Mesenchymal stem cell (in vitro differentiated cells and primary cell): ENCODE results near the gene DIPK1A.

Experiments
- DNase-seq: peaks from one replicate; pipeline ENCODE4 v3.0.0-alpha.2; 2013
- H2AFZ ChIP-seq: one replicate; pipeline ENCODE4 v1.6.1; 2013; ENCODE audit warnings: low read depth, mild to moderate bottlenecking, control low read depth, inconsistent platforms, low read length, moderate library complexity
- H2AK5ac ChIP-seq: 2 replicates; pipeline ENCODE4 v1.6.1; 2013; ENCODE audit warnings: low read length, moderate library complexity, mild to moderate bottlenecking, inconsistent platforms; ENCODE audit not compliant: severe bottlenecking
- H2BK120ac ChIP-seq: one replicate; pipeline ENCODE4 v1.6.1; 2013; ENCODE audit warnings: low read depth, mild to moderate bottlenecking, inconsistent platforms, low read length, moderate library complexity
- H2BK12ac ChIP-seq, 2 experiments: one replicate each; pipeline ENCODE4 v1.6.1; 2013; ENCODE audit warnings: inconsistent platforms in 2 of 2, low read length in 2 of 2, mild to moderate bottlenecking in 2 of 2, moderate library complexity in 2 of 2, control low read depth in 1 of 2
- H2BK15ac ChIP-seq: one replicate; pipeline ENCODE4 v1.6.1; 2013; ENCODE audit warnings: mild to moderate bottlenecking, low read depth, inconsistent platforms; ENCODE audit not compliant: poor library complexity, severe bottlenecking
- H2BK5ac ChIP-seq: 2 replicates; pipeline ENCODE4 v1.6.1; 2013; ENCODE audit warnings: low read depth, mild to moderate bottlenecking, low read length, control low read depth, inconsistent platforms; ENCODE audit not compliant: poor library complexity, severe bottlenecking
- H3K14ac ChIP-seq, 2 experiments: one replicate each; pipeline ENCODE4 v1.6.1; 2013; ENCODE audit warnings: inconsistent platforms in 2 of 2, low read length in 2 of 2, control low read depth in 1 of 2, mild to moderate bottlenecking in 1 of 2, moderate library complexity in 1 of 2
- H3K18ac ChIP-seq, 2 experiments: one replicate each; pipeline ENCODE4 v1.6.1; 2013; ENCODE audit warnings: inconsistent platforms in 2 of 2, low read length in 2 of 2, control low read depth in 1 of 2, low read depth in 1 of 2, mild to moderate bottlenecking in 1 of 2
- H3K23ac ChIP-seq, 2 experiments: one replicate each; pipeline ENCODE4 v1.6.1; 2013; ENCODE audit warnings: inconsistent platforms in 2 of 2, low read length in 2 of 2, mild to moderate bottlenecking in 2 of 2, moderate library complexity in 2 of 2, control low read depth in 1 of 2
- H3K27ac ChIP-seq: 2 replicates; pipeline ENCODE4 v1.5.1; 2013; ENCODE audit warnings: mild to moderate bottlenecking, moderate library complexity, low read length, control low read depth, inconsistent platforms; ENCODE audit not compliant: poor library complexity, severe bottlenecking
- H3K27me3 ChIP-seq, 2 experiments: 2 replicates each; pipeline versions ENCODE4 v1.6.1 to v1.7.0; 2013; ENCODE audit warnings: low read length in 2 of 2, mild to moderate bottlenecking in 2 of 2, moderate library complexity in 2 of 2, control low read depth in 1 of 2, inconsistent platforms in 1 of 2; ENCODE audit not compliant: control insufficient read depth in 1 of 2, insufficient read depth in 1 of 2
- H3K36me3 ChIP-seq, 2 experiments: 2 replicates each; pipeline versions ENCODE4 v1.6.1 to v1.7.0; 2013; ENCODE audit warnings: low read length in 2 of 2, control low read depth in 1 of 2, inconsistent platforms in 1 of 2, low read depth in 1 of 2, mild to moderate bottlenecking in 1 of 2; ENCODE audit not compliant: insufficient read depth in 2 of 2, control insufficient read depth in 1 of 2
- H3K4ac ChIP-seq, 2 experiments: one replicate each; pipeline ENCODE4 v1.6.1; 2013; ENCODE audit warnings: inconsistent platforms in 2 of 2, low read length in 2 of 2, mild to moderate bottlenecking in 2 of 2, moderate library complexity in 2 of 2, control low read depth in 1 of 2, low read depth in 1 of 2
- H3K4me1 ChIP-seq: 2 replicates; pipeline ENCODE4 v1.6.1; 2013; ENCODE audit warnings: low read depth, low read length, control low read depth; ENCODE audit not compliant: control insufficient read depth, insufficient read depth
- H3K4me2 ChIP-seq: 2 replicates; pipeline ENCODE4 v1.6.1; 2013; ENCODE audit warnings: low read length, mild to moderate bottlenecking, inconsistent platforms; ENCODE audit not compliant: poor library complexity, severe bottlenecking
- H3K4me3 ChIP-seq, 2 experiments: 2 replicates each; pipeline versions ENCODE4 v1.5.1 to v1.7.0; 2013; ENCODE audit warnings: low read length in 2 of 2, mild to moderate bottlenecking in 2 of 2, control low read depth in 1 of 2, low read depth in 1 of 2; ENCODE audit not compliant: insufficient read depth in 1 of 2
- H3K79me1 ChIP-seq: replicated peaks from 2 replicates; pipeline ENCODE4 v1.6.1; 2013; ENCODE audit warnings: mild to moderate bottlenecking, control low read depth, low read length, inconsistent platforms; ENCODE audit not compliant: poor library complexity, severe bottlenecking
- H3K9ac ChIP-seq: 2 replicates; pipeline ENCODE4 v1.7.0; 2013; ENCODE audit warnings: mild to moderate bottlenecking, low read length, moderate library complexity
- H3K9me3 ChIP-seq: 2 replicates; pipeline ENCODE4 v1.7.0; 2013; ENCODE audit warnings: mild to moderate bottlenecking, low read length; ENCODE audit not compliant: control insufficient read depth
- H4K8ac ChIP-seq: one replicate; pipeline ENCODE4 v1.6.1; 2013; ENCODE audit warnings: inconsistent platforms, mild to moderate bottlenecking, low read length, moderate library complexity
- H4K91ac ChIP-seq: one replicate; pipeline ENCODE4 v1.6.1; 2013; ENCODE audit warnings: mild to moderate bottlenecking, low read length, inconsistent platforms
- WGBS: methylation state at CpG from one replicate; pipeline ENCODE4 v1.1.7; 2013; ENCODE audit warnings: mixed read lengths; 5-methylcytosine and 5-hydroxymethylcytosine counted together

DIPK1A gene

DNA sequence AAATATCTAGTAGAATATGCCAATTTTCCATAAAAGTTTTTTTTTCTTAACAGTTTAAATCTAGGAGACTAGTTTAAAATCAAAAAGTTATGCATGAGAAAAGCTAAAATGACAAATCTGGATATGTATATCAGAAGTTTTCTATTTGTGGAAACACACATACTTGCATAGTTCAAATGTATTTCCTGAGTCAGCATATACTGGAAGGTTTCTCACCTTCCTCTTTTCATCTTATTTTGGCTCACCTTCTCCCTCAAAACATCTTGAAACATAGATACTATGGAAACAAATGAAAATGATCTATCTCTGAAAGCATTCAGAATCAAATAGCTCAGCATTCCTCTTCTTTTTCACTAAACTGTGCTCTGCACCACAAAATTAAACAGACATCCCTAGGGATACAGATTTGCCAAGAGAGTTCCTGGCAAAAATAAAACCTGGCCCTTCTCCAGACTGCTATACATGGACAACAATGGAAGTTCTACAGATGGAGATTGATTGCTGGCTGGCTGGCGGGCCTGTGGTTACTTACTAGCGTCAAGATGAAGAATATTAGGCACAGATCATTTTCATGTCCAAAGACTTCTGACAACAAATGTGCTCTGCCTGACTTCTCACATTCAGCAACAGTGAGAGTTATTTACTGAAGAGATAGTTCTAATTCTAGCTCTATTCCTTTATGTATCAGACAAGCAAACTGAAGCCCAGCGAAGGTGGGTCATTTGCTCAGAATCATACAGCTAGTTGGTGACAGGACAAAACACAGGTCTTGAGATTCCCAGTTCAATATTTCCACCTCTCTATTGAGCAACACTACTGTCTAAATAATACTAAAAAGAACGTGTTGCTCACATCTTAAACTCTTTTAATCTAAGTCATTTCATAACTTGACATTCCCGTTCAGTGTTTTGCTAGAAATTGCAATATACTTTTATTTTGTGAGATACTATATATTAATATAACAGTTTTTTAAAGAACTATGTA, 26.6 kb downstream of the DIPK1A start:
- no peak overlapping the region for H3K23ac ChIP-seq
- no peak overlapping the region for H2AFZ ChIP-seq
- no peak overlapping the region for H3K4ac ChIP-seq
- H3K27ac ChIP-seq: no peak overlapping the region
- no peaks in the 10 kb centered on the region for H3K4me1 ChIP-seq
- no peaks in the 10 kb centered on the region for H3K79me1 ChIP-seq
- no peaks in the 10 kb centered on the region for H3K9me3 ChIP-seq
- H2AK5ac ChIP-seq: no peak overlapping the region
- H4K91ac ChIP-seq: no peak overlapping the region
- H2BK12ac ChIP-seq: no peak overlapping the region
- 78% methylated on average over 4 of the region's 5 CpGs for WGBS
- no peak overlapping the region for H2BK15ac ChIP-seq
- H2BK120ac ChIP-seq: no peak overlapping the region
- no peaks in the 10 kb centered on the region for H3K36me3 ChIP-seq
- H3K18ac ChIP-seq: no peak overlapping the region
- H2BK5ac ChIP-seq: no peak overlapping the region
- peak; percentile 44 for DNase-seq
- peak overlapping the region; percentile 74 for H3K9ac ChIP-seq
- no peak overlapping the region for H3K4me2 ChIP-seq
- no peak overlapping the region for H4K8ac ChIP-seq
- H3K14ac ChIP-seq: no peak overlapping the region
- H3K4me3 ChIP-seq: peak overlapping the region in 1 of 2 experiments; percentile 46
- no peaks in the 10 kb centered on the region for H3K27me3 ChIP-seq

DNA sequence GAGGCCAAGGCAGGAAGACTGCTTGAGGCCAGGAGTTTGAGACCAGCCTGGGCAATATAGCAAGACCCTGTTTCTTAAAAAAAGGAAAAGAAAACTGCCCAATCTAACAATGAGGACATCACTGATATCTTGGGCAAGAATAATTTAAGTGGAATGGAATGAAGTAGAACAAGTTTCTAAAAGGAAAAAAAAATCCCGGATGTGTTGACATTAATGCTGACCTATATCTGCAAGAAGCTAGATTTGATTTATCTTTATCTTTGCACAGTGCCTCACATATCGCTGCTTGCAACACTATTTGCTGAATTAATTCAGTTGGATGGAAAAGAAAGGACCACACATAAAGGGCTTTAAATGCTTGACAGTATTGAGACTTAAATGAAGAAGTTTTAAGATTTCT, 27.8 kb downstream of the DIPK1A start:
- no peak overlapping the region for H3K4me2 ChIP-seq
- no peak overlapping the region for H2BK120ac ChIP-seq
- H3K4ac ChIP-seq: no peak overlapping the region
- H3K36me3 ChIP-seq: no peaks in the 10 kb centered on the region
- no peak overlapping the region for H3K14ac ChIP-seq
- no peak overlapping the region for H2AFZ ChIP-seq
- H3K4me3 ChIP-seq: no peak overlapping the region
- no peak overlapping the region for H2BK15ac ChIP-seq
- no peak overlapping the region for H3K18ac ChIP-seq
- no peaks in the 10 kb centered on the region for H3K9me3 ChIP-seq
- no peak overlapping the region for H3K27ac ChIP-seq
- WGBS: 94% methylated on average over 2 of the region's 2 CpGs
- no peaks in the 10 kb centered on the region for H3K27me3 ChIP-seq
- no peak overlapping the region for H4K8ac ChIP-seq
- no peaks in the 10 kb centered on the region for H3K4me1 ChIP-seq
- no peaks in the 10 kb centered on the region for H3K79me1 ChIP-seq
- H4K91ac ChIP-seq: no peak overlapping the region
- H2BK5ac ChIP-seq: no peak overlapping the region
- peak overlapping the region; percentile 74 for H3K9ac ChIP-seq
- H2AK5ac ChIP-seq: no peak overlapping the region
- H3K23ac ChIP-seq: no peak overlapping the region
- DNase-seq: no peak
- H2BK12ac ChIP-seq: no peak overlapping the region

DNA sequence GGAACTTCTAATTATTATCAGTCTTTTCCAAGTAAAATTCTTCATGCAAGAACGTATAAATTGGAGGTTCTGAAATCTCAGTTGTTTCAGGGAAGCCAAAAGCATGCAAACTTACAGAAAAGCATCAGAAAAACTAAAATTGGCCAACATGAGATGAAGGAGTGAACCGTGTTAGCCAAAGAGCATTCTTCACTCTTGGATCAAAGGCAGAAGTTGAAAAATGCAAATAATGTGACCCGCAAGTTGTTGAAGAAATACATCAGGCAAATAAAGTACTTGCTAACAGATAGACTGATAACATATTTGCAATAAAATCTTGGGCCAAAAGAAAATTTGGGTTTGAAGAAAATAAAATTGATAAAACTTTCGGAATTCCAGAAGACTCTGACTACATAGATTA, 29.6 kb downstream of the DIPK1A start:
- H3K4ac ChIP-seq: no peak overlapping the region
- no peak overlapping the region for H4K91ac ChIP-seq
- no peak for DNase-seq
- H4K8ac ChIP-seq: no peak overlapping the region
- H2BK120ac ChIP-seq: no peak overlapping the region
- H2BK5ac ChIP-seq: no peak overlapping the region
- H2AK5ac ChIP-seq: no peak overlapping the region
- no peaks in the 10 kb centered on the region for H3K4me1 ChIP-seq
- no peak overlapping the region for H3K18ac ChIP-seq
- H3K79me1 ChIP-seq: no peaks in the 10 kb centered on the region
- no peak overlapping the region for H3K23ac ChIP-seq
- no peak overlapping the region for H2BK15ac ChIP-seq
- no peak overlapping the region for H3K4me3 ChIP-seq
- no peak overlapping the region for H3K14ac ChIP-seq
- H2AFZ ChIP-seq: no peak overlapping the region
- no peaks in the 10 kb centered on the region for H3K9me3 ChIP-seq
- H2BK12ac ChIP-seq: no peak overlapping the region
- H3K9ac ChIP-seq: no peak overlapping the region
- no peaks in the 10 kb centered on the region for H3K27me3 ChIP-seq
- WGBS: 71% methylated on average over 3 of the region's 4 CpGs
- no peaks in the 10 kb centered on the region for H3K36me3 ChIP-seq
- no peak overlapping the region for H3K4me2 ChIP-seq
- no peak overlapping the region for H3K27ac ChIP-seq

DNA sequence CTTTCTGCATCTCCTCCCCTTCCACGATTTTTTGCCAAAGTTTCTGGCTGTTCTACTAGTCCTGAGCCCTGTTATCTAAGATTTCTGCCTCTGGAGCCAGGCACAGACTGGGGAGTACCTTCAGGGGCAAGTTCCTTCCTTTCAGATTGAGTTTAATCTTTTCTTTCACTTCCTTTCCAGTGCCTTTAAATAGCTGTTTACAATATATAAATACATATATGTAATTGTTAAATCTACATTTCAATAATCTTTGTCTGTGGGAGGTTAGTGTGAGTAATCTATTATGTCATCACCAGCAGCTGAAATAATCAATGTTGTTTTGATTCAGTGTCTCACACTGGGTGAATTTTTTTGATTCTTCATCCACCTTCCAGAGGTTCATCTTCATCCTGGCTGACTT, 31.8 kb downstream of the DIPK1A start:
- Histone ChIP-seq H3K27ac (no peak overlapping the region), H3K4me2 (no peak overlapping the region), H3K36me3 (no peaks in the 10 kb centered on the region), H3K79me1 (no peaks in the 10 kb centered on the region), H3K18ac (no peak overlapping the region), H3K4ac (no peak overlapping the region), H3K4me1 (no peaks in the 10 kb centered on the region), H3K27me3 (no peaks in the 10 kb centered on the region), H3K9ac (no peak overlapping the region), H3K23ac (no peak overlapping the region), H4K91ac (no peak overlapping the region), H4K8ac (no peak overlapping the region), H2AFZ (no peak overlapping the region), H2BK12ac (no peak overlapping the region), H3K14ac (no peak overlapping the region), H2BK5ac (no peak overlapping the region), H2AK5ac (no peak overlapping the region), H3K9me3 (no peaks in the 10 kb centered on the region), H2BK120ac (no peak overlapping the region), H2BK15ac (no peak overlapping the region), H3K4me3 (no peak overlapping the region)
- 54% methylated on average over 1 of the region's 1 CpG for WGBS
- no peak for DNase-seq
